Tibial nerve (tissue), 4 donors: Measurements from ENCODE around the gene HLF.

ENCODE experiments used
- CTCF ChIP-seq, 5 experiments: fragments of 200-600 bp in 3 of 5; fragments of 450-650 bp in 2 of 5; sonication (generic) in 3 of 5; IDR thresholded peaks; one replicate each; pipeline ENCODE4 v1.5.1; 2016 to 2019; ENCODE audit warnings: antibody characterized with exemption in 5 of 5, mild to moderate bottlenecking in 3 of 5, moderate library complexity in 2 of 5
- EP300 ChIP-seq, 2 donors: sonication (generic); formaldehyde crosslinking; IDR thresholded peaks; one replicate each; pipeline ENCODE4 v1.6.1; 2017; ENCODE audit warnings: antibody characterized with exemption in 2 of 2, mild to moderate bottlenecking in 1 of 2
- POLR2A ChIP-seq, 2 donors: fragments of 450-650 bp; IDR thresholded peaks; one replicate each; pipeline ENCODE4 v1.6.1; 2017; ENCODE audit warnings: antibody characterized with exemption in 2 of 2, mild to moderate bottlenecking in 2 of 2, moderate library complexity in 2 of 2

GRCh38 chr17:55325406-55325805 lies 60.6 kb downstream of the HLF start:
- TF ChIP-seq CTCF (IDR thresholded peaks at IDR 0.05) (no peak), EP300 (IDR thresholded peaks at IDR 0.05) (no peak), POLR2A (IDR thresholded peaks at IDR 0.05) (no peak)
